HG03521 (cell line): Measurements from ENCODE around the gene IFNL2.
"Not testable (repeated sequence)": the region's sequence is repeated elsewhere in the genome, so short reads cannot be mapped to it uniquely, and the experiment has no call there.

Experiments used
- ATAC-seq: cut with Tn5 transposase; IDR thresholded peaks from one replicate; pipeline ENCODE4 v1.9.1; 2021; ENCODE audit warnings: mild to moderate bottlenecking, moderate library complexity; ENCODE audit not compliant: unreplicated experiment

Gene IFNL2

DNA sequence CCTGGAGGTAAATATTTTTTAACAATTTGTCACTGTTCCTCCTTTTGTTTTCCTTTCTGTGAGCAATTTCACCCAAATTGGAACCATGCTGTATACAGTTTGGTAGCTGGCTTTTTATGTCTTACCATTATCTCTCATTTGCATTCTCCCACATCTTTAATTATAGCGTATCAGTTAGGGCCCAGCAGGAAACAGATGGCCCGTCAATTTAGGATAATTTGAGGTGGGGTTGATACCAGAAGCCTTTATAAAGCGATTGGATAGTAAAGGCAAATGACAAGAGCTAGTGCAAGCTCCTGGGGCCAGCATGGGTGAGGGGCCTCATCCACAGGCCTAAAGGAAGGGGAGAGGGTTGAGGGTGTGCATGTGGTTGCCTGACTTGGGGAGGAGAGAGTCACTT lies 15.7 kb upstream of the IFNL2 start:
- ATAC-seq = no peak

DNA sequence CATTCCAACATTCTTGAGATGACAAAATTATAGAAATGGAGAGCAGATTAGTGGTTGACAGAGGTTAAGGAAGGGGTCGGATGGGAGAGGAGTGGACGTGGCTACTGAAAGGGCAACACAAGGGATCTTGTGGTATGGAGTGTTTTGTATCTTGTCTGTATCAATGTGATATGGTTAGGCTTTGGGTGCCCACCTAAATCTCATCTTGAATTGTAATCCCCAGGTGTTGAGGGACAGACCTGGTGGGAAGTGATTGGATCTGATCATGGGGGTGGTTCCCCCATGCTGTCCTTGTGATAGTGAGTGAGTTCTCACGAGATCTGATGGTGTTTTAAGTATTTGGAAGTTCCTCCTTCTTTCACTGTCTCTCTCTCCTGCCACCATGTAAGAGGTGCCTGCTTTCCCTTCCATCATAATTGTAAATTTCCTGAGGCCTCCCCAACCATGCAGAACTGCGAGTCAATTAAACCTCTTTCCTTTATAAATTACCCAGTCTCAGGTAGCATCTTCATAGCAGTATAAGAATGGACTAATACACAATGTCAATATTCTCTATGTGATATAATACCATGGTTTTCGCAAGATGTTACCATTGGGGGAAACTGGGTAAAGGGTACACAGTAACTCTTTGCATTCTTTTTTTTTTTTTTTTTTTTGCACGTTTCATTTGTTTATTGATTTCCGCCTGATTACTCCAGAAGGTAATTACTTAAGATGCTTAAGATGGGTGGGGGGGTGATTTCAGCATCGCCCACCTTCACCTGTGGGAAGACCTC lies 14.6 kb upstream of the IFNL2 start:
- no peak for ATAC-seq

DNA sequence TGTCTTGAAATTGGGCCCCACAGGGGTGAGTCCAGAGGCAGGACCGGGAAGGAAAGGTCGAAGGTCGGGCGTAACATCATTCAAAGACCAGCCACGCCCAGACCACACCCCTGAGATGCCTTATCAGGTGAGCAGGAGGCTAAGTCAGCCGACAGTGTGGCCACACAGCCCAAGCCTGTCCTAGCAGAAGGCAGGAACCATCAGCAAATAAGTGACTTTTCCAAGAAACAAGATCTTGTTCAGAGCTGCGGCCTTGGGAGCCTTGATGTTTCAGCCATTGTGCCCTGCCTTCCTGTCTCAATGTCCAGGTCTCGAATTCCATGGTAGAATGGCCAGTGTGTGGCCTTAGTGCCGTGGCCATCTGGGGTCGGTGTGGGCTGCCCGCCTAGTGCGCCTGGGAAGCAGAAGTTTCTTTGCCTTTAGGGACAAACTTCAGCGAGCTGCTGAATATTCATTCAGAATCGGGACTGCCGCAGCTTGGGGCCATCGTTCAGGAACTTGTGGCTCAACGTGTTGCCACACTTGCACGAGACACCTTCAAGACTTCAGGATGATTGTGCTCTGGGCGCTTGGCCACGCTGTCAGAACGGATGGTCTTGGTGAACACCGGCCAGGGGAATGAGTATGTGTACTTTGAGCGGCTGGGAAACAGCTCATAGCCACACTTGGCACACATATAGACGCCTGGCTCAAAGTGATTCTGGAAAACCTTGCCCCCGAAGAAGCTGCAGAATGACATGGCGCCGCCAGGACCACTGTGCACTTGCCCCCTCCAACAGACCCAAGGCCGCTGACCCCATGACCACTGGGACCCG lies 13.5 kb upstream of the IFNL2 start:
- no peak for ATAC-seq

DNA sequence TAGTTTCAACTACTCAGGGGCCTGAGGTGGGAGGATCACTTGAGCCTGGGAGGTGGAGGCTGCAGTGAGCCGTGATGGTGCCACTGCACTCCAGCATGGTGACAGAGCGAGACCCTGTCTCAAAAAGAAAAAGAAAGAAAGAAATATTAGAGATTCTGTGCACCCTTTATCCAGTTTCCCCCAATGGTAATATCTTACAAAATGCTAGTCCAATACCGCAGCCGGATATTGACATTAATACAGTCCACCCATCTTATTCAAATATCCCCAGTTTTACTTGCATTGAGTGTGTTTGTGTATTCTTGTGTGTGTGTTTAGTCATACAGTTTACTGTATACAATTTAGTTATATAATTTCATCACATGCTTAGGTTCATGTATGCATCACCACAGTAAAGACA lies 11.0 kb upstream of the IFNL2 start:
- no peak for ATAC-seq

DNA sequence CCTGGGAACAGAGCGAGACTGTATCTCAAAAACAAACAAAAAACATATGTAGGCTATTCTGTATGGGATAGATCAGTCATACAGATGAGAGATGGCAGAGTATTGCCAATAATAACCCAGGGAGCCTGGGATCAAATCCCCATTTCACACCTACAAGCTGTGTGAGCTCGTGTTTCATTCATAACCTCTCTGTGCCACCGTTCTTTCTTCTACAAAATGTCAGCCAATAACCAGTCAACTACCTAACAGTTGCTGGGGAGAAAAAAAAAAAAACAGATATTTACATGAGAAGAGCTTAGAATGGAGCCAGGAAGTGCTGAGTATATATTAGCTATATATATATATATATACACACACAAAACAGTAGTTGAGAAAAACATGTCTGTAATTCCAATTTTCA lies 6.5 kb upstream of the IFNL2 start:
- no peak for ATAC-seq

DNA sequence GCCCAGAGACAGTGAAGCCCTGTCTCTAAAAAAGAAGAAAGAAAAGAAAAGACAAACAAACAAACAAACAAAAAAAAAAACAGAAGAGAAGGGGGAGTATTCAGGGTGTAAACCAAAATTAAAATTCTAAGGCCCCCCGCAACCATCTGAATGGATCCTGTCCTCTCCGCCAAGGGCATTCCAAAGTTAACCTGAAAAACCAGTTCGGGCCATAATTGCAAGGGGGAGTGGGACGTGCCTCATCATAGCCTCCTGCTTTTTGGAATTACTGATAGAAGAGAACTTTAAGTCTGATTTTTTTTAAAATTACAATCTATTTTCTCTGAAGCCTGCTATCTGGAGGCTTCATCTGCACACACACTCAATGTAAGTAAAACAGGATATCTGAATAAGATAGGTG lies 5.7 kb upstream of the IFNL2 start:
- ATAC-seq = no peak

DNA sequence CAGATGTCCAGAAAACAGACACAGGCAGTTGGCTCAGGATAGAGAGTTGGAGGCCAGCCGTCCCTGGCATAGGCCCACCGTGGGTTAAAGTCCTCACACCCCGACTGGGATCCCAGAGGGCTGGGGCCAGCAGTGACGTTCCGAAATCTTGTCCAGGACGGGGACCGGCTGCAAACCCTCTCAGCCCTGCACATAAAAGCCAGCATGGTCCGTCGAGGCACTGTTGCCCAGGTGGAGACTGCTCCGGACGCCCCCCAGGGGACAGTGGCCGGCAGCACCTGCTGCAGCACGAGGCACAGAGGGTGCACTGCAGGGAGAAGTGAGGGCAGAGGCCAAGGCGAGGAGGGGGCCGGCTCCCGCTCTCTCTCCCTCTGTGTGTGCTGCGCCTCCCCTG lies 4.3 kb upstream of the IFNL2 start:
- ATAC-seq = no peak

DNA sequence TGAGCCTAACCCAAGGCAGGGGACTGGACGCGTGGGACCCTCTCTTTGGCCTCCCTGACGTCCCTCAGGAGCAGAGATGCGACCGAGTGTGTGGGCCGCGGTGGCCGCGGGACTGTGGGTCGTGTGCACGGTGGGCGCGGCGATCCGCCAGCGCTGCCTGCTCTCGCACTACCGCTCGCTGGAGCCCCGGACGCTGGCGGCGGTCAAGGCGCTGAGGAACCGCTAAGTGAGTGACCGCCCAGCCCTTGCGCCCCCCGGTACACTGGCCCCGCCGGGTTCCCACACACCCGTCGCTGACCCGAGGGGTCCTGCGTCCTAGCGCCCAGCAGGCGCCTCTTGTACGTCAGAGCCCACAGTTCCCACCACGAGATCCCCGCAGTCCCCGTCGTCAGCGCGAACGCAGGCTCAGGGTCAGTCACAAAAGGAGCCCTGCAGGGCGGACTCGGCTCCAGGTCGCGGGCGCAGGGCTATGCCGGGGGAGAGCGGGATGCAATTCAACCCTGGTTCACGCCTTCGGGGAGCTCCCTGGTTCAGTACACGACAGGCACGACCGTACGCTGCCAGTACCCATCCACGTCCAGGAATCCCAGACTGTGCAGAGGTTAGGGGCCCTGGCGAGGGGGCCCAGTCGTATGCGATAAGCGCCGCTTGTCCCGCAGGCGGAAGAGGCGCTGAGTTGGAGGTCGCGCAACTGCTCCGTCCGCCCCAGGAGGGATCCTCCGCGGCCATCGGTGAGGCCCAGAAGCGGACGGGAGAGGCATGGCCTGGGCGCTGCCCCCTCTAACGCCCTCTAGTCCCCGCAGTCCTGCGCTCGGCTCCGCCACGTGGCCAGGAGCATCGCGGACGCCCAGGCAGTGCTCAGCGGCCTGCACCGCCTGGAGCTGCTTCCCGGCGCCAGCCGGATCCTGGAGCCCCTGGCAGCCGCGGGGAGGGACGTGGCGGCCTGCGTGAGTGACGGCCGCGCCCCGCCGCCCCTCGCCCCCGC lies 3.6 kb upstream of the IFNL2 start:
- no peak for ATAC-seq

DNA sequence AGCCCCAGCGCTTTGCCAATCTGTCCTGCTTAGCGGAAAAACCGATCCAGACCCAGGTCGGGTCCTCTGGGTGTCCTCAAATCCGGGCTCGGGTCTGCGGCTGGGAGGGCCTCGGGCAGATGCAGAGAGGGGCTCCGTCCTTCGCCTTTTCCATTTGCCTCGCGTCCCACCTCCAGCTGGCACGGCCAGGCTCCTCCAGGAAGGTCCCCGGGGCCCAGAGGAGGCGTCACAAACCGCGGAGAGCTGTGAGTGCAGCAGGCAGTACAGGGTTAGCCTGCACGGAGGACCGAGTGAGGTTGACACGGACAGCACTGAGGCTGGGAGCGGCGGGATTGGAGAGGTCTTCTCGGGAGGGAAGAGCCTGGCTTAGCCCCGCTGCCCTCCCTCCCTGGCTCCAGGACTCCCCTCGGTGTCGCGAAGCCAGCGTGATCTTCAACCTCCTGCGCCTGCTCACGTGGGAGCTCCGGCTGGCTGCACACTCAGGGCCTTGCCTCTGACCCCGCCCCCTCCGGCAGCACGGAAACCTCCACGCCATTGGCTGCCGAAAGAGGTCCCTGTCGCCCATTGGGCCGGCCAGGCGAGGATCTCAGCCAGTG lies 2.8 kb upstream of the IFNL2 start:
- ATAC-seq = no peak

DNA sequence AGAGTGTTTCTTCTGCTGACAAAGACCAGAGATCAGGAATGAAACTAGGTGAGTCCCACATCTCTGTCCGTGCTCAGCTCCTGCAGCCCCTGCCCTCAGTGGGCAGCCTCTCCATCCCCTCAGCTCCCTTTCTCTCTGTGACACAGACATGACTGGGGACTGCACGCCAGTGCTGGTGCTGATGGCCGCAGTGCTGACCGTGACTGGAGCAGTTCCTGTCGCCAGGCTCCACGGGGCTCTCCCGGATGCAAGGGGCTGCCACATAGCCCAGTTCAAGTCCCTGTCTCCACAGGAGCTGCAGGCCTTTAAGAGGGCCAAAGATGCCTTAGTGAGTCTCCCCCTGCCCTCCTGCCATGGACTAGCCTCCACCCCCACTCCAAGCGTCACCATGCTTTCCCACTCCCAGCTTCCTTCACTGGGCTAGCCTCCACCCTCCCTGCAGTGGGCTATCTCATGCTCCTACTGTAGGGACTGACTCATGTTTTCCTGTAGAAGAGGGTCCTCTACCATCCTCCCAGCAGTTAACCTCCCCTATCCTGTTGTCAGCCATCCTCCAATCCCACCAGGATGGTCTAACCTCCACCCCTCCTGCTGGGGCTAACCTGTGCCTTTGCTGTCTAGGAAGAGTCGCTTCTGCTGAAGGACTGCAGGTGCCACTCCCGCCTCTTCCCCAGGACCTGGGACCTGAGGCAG lies 481 bp downstream of the IFNL2 start:
- not testable (repeated sequence) for ATAC-seq

DNA sequence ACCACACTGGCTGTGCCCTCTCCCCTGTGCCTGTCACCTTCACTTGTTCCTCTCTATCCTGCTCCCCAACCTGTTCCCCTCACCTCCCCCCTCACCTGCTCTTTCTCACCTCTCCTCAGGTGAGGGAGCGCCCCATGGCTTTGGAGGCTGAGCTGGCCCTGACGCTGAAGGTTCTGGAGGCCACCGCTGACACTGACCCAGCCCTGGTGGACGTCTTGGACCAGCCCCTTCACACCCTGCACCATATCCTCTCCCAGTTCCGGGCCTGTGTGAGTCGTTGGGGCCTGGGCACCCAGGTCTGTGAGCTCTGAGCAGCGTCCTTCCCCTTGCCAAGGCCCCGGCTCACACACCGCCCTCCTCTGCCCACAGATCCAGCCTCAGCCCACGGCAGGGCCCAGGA lies 1.2 kb downstream of the IFNL2 start:
- not testable (repeated sequence) for ATAC-seq

DNA sequence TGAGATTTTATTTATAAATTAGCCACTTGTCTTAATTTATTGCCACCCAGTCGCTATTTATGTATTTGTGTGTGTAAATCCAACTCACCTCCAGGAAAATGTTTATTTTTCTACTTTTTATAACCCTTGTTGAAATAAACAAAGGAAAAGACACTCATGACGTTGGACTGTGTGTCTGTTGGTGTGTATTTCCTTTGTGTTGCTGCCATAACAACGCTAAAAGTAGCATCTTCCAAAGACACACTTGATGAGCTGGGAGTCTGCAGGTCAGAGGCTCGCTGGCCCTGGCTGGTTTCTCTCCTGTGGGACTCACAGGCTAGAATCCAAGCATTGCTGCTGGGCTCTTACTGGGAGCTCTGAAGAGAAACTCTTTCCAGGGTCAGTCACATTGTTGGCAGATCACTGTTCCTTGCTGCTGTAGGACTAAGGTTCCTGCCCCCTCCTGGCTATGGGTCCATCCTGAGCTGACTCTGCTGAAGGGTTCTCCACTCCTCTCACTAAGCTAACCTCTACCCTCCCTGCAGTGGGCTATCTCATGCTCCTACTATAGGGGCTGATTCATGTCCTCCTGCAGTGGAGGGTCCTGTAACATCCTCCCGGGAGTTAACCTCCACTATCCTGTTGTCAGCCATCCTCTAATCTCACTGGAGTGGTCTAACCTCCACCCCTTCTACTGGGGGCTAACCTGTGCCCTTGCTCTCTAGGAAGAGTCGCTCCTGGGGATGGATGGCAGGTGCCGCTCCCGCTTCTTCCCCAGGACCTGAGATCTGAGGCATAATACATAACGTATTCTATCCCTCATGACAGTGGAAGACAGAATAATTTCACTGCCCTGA lies 2.1 kb downstream of the IFNL2 start:
- no peak for ATAC-seq

DNA sequence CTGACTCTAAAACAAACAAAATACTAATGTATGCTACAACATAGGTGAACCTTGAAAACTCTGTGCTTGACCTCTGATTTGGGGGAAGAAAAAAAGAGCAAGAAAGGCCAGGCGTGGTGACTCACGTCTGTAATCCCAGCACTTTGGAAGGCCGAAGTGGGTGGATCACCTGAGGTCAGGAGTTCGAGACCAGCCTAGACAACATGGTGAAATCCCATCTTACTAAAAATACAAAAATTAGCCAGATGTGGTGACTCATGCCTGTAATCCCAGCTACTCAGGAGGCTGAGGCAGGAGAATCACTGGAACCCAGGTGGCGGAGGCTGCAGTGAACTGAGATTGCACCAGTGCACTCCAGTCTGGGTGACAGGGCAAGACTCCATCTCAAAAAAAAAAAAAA lies 5.7 kb downstream of the IFNL2 start:
- ATAC-seq = not testable (repeated sequence)

DNA sequence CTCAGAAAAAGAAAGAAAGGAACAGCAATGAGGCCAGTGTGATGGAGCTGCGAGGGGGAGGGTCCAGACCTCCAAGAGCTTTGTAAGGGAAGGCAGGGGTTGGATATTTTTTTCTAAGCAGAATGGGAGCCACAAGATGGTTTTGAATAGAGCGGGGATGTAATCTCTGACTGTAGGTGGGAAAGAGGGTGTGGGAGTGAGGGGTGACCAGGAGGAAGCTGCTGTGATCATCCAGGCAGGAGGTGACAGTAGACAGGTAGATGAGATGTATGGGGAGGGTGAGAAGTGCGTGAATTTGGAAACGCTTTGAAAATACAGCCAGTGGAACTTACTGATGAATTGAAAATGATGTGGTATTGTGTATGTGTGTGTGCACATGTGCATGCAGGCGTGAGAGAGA lies 7.4 kb downstream of the IFNL2 start:
- ATAC-seq = no peak

DNA sequence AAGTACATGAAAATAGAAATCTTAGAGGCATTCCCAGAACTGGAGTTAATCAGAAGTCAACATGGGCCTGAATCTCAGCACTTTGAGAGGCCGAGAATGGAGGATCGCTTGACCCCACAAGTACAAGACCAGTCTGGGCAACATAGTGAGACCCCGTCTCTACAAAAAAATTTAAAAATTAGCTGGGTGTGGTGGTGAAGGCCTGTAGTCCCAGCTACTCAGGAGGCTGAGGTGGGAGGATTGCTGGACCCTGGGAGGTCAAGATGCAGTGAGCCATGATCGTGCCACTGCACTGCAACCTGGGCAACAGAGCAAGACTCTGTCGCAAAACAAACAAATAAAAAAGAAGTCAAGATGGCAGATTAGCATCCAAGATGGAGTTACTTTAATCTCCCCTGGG lies 8.5 kb downstream of the IFNL2 start:
- no peak for ATAC-seq

DNA sequence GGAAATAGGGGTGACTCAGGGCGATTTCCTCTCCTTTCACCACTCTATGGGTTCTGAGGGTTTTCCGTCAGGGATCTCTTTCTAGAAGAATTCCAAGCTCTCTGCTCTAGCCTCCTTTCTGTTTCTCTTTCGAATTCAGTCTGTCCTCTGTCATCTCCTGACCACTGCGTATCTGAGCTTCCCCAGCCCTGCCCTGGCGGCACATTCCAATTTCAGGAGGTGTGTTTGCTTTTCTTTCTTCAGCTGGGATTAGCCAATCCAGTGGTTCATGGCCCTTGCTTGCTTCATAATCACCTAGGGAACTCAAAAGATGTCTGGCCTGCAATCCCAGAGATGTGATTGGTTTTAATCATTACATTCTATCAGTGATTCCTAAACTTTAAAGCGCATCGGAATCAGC lies 9.4 kb downstream of the IFNL2 start:
- ATAC-seq = no peak

DNA sequence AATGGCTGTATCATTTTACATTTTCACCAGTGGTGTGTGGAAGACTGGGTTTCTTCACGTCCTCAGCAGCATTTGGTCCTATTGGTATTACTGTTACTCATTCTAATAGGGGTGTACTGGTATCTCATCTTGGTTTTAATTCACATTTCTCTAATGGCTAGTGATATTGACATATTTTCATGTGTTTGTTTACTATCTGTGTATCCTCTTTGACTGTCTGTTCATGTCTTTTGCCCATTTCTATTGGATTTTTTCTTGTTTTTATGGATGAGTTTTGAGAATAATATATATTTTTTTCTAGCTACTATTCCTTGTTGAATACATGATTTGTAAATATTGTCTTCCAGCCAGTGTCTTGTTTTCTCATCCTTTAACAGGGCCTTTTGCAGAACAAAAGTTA lies 13.8 kb downstream of the IFNL2 start:
- no peak for ATAC-seq

DNA sequence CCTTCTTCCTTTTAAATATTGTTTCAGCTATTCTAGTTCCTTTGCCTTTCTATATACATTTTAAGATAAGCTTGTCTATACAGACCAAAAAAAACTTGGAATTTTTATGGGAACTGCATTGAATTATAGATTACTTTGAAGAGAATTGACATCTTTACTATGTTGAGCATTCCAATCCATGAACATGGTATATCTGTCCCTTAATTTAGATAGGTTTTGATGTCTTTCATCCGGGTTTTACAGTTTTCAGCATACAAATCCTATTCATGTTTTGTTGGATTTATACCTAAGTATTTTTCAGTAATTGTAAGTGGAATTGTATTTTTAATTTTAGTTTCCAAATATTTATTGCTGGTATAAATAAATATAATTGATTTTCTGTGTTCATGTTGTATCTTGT lies 15.8 kb downstream of the IFNL2 start:
- no peak for ATAC-seq

DNA sequence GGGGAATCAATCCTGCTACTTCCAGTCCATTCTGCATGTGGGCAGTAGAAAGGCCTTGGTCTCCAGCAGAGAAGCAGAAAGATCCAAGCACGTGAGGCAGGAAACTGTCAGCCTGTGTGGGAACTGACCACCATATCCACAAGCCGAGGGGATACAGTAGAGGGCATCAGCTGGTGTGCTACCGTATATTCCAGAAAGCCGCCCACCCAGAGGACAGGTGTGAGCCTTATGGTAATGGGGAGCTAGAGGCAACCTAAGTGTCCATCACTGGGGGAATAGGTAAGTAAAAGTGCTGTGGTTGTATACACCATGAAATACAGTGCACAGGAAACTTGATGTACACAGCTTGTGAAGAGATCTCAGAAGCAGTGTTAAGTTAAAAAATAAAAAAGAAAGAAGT lies 25.2 kb downstream of the IFNL2 start:
- no peak for ATAC-seq
